HG03354 (cell line): Measurements from ENCODE around the gene SFI1.
A peak's percentile ranks its signal among the peaks of the same experiment; 100 is the strongest.
"Not testable (repeated sequence)": the region's sequence is repeated elsewhere in the genome, so short reads cannot be mapped to it uniquely, and the experiment has no call there.

Experiments
- ATAC-seq: cut with Tn5 transposase; IDR thresholded peaks from one replicate; pipeline ENCODE4 v1.9.1; 2021; ENCODE audit warnings: mild to moderate bottlenecking; ENCODE audit not compliant: unreplicated experiment, poor library complexity, severe bottlenecking

The SFI1 gene

DNA sequence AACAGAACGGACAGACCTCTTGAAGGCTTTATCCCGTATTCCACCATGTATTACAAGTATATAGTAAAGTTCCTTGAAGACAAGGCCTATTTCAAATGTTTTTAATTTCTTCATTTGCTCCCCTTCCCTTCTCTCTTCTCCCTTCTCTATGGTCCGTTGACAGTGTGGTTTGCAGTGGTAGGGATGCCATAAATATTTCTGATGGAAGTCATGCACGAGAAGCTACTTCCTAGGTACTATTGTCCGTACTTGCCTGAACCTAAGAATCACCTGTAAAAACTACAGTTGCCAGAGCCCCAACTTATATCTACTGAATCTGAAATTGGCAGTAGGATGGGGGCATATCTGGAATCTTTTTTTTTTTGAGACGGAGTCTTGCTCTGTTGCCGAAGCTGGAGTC is 162.9 kb downstream of the SFI1 start:
- no peak for ATAC-seq

GRCh38 chr22:31660860-31661341 is 164.6 kb downstream of the SFI1 start:
- not testable (repeated sequence) for ATAC-seq

GRCh38 chr22:31661851-31662667 is 165.7 kb downstream of the SFI1 start, which contains the start of gene PISD:
TSS of gene PISD (minus strand) at chr22:31662215. CDS start at chr22:31662208, 7 bp downstream.
- ATAC-seq = peak; percentile 93

- no peak for ATAC-seq
These were observed 166.3 kb downstream of the SFI1 start for GRCh38 chr22:31662668-31663037.
